GM19239 (cell line): Measurements from ENCODE around the gene TMEM263.
A peak's percentile ranks its signal among the peaks of the same experiment; 100 is the strongest.
"Not testable (repeated sequence)": the region's sequence is repeated elsewhere in the genome, so short reads cannot be mapped to it uniquely, and the experiment has no call there.

Experiments
- DNase-seq: peaks from one replicate; pipeline ENCODE4 v3.0.0; 2011; ENCODE audit warnings: low spot score; ENCODE audit not compliant: insufficient read length
- FAIRE-seq: peaks from 2 replicates; lab custom pipeline; 2011; peaks lifted over from hg19 to GRCh38; lab: Jason Lieb, UNC

The TMEM263 gene

GRCh38 chr12:106955377-106956047 lies at the start of gene TMEM263:
TMEM263 (plus strand) TSS chr12:106955907; CDS start chr12:106967117, 11,210 bp downstream.
- DNase-seq, result peak; percentile 87
- FAIRE-seq, result peak; percentile 79

DNA sequence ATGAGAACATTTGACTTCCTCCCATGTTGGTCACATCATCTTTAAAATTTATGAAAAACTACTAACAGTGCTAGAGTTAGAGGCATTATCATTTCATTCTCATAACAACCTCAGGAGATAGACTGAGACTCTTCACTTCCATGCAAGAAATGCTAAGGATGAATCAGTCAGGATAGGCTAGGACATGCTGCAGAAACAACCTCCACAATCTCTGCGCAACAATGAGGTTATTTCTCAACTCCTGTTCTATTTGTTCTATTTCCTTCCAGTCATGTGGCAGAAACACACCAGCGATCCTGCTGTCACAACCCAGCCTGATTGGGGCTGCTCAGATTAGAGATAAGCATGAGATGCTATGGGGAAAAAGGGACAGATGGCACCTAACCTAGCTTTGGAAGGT lies 49.0 kb upstream of the TMEM263 start:
- FAIRE-seq, result no peak
- no peak for DNase-seq

DNA sequence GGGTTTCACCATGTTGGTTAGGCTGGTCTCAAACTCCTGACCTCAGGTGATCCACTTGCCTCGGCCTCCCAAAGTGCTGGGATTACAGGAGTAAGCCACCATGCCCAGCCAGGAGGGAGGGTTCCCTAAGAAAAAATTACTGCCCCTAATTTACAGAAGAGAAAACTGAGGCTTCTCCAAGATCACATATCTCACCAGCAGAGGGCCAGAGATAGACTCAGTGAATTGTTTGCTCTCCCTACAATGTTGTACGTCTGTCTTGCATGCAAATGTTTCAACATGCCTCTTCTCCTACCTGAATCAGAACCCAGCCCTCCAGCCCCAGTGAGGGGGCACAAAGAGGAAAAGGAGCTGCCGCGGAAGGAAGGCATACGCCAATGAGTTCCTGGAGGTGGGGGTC lies 48.3 kb upstream of the TMEM263 start:
- FAIRE-seq (no peak), DNase-seq (no peak)

DNA sequence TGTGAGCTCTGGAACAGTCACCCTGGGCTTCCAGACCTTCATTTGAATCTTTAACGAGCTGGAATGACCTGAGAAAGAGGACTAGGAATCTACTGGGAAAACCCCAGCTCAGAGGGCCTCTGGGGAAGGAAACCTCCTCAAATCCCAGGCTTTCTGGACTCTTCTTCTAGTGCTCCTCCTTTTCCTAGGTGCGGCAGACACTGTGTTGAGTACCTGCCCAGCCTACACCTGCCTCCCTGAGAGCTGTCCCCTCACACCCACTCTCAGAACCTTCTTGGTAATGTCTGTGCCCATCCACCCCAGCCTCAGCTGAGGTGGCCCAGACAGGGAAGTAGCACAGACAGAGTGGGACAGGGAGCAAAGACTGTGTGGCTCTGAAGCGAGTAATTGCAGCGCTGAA lies 47.9 kb upstream of the TMEM263 start:
- FAIRE-seq (no peak), DNase-seq (no peak)

GRCh38 chr12:106908561-106908960 lies 47.1 kb upstream of the TMEM263 start:
- no peak for FAIRE-seq
- DNase-seq, result no peak

- DNase-seq, result no peak
- peak; percentile 49 for FAIRE-seq
Measured at GRCh38 chr12:106910202-106910601, 45.5 kb upstream of the TMEM263 start.

DNA sequence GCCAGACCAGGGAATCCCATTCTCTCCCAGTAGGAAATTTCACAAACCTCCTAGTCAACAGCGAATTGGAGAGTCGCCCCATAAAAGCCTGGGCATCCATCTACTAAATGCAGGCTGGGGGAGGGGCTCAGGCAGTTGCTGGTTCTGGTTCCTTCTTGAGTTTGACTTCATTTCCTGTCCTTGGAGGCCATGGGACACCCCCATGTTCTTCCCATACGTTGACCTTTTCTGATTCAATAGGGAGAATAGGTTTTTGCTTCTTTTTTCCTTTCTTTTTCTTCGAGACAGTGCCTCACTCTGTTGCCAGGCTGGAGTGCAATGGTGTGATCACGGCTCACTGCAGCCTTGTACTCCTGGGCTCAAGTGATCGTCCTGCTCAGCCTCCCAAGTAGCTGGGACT lies 44.1 kb upstream of the TMEM263 start:
- no peak for DNase-seq
- no peak for FAIRE-seq

GRCh38 chr12:106913456-106913855 lies 42.3 kb upstream of the TMEM263 start:
- FAIRE-seq (no peak), DNase-seq (no peak)

GRCh38 chr12:106914796-106915634 lies 40.7 kb upstream of the TMEM263 start:
- DNase-seq (no peak), FAIRE-seq (peak; percentile 49)

DNA sequence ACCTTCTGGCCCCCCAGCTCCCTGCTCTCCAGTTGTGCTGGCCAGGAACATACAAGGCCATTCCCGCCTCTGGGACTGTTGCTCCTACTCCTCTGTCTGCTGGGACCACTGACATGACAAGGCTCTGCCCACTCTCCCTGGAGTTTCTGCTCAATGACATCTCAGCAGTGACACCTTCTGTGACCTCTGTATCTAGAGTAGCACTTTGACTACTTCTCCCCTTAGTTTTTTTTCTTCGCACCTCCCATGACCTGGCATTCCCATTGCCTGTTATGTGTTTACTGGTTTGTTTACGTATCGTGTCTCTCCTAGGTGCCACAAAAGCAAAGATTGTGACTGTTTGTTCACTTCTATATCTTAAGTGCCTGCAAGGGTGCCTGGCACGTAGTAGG lies 40.1 kb upstream of the TMEM263 start:
- no peak for DNase-seq
- FAIRE-seq, result no peak

- no peak for FAIRE-seq
- no peak for DNase-seq
Measured at GRCh38 chr12:106917503-106917902, 38.2 kb upstream of the TMEM263 start.

DNA sequence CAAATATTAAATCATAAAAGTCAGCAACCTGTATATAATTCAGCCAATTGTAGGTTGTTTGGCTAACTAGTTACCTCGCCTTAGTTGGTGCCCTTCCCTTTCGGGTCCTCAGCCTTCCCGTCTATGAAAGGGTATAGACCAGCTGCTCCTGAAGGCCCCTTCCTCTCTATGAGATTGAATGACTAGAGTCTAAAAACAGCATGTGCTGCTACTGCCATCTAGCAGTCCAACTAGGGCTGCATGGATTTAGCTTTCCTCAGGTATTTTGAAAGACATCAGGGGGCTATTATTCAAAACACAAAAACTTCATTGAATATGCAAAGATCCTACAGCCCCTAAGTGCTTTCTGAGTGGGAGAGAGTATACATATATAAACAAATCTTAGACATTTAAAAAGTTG lies 37.0 kb upstream of the TMEM263 start:
- peak; percentile 26 for FAIRE-seq
- no peak for DNase-seq

DNA sequence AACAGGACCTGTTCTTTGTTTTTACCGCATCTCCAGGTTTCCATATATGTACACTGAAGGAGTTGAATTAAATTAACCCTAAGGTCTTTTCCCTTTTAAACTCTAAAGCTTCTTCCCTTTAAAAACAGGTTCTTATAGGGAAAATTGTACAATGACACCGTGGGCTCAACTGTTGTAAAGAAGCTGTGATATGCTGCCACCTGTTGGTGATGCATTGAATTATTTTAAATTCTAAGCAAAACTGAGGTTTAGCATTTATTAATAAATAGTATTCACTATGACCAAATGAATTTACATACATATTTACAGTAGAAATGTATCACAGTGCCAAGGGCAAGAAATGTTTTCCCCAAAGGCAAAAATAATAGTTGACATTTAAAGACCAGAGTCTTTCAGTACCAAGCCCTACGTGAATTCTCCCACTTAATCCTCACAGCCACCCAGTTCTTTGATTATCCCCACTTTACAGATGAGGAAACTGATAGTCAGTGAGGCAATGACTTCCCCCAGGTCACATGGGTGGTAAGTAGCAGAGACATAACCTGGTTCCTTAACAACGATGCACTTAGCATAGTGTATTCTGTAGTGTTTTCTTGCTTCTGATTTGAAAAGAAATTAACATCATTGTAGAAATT lies 35.7 kb upstream of the TMEM263 start:
- DNase-seq (no peak), FAIRE-seq (peak; percentile 82)

GRCh38 chr12:106921976-106922375 lies 33.7 kb upstream of the TMEM263 start:
- not testable (repeated sequence) for DNase-seq, FAIRE-seq

DNA sequence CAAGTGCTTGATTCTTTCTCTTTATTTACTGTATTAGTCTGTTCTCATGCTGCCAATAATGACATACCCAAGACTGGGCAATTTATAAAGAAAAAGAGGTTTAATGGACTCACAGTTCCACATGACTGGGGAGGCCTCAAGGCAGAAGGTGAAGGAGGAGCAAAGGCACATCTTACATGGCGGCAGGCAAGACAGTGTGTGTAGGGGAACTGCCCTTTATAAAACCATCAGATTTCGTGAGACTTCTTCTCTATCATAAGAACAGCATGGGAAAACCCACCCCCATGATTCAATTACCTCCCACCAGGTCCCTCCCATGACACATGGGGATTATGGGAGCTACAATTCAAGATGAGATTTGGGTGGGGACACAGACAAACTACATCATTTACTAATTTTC lies 32.1 kb upstream of the TMEM263 start:
- not testable (repeated sequence) for FAIRE-seq, DNase-seq

GRCh38 chr12:106924268-106924861 lies 31.3 kb upstream of the TMEM263 start:
- DNase-seq (no peak), FAIRE-seq (no peak)

DNA sequence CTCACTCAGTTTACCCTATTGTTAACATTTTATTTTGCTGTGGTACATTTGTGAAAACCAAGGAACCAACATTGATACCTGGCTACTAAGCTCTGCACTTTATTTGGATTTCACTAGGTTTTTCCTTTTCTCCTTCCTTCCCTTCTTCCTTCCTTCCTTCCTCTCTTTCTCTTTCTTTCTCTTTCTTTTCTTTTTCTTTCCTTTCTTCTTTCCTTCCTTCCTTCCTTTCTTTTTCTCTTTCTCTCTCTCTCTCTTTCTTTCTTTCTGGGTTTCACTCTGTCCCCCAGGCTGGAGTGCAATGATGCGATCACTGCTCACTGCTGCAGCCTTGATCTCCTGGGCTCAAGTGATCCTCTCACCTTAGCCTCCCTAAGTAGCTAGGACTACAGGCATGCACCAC lies 29.1 kb upstream of the TMEM263 start:
- FAIRE-seq, result no peak

DNA sequence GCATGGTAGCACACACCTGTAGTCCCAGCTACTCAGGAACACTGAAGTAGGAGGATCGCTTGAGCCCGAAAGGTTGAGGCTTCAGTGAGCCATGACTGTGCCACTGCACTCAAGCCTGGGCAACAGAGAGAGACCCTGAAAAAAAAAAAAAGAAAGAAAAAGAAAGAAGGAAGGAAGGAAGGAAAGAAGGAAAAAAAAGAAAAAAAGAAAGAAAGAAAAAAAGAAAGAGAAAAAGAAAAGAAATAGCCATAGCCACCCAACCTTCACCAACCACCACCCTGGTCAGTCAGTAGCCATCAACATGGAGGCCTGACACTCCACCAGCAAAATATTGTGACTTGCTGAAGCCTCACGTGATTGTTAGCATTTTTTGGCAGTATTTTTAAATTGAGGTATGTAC lies 21.4 kb upstream of the TMEM263 start:
- DNase-seq, result no peak
- no peak for FAIRE-seq

More for the DNA sequence above, 29.1 kb upstream of the TMEM263 start:
- DNase-seq, result no peak

GRCh38 chr12:106941481-106942156 lies 14.1 kb upstream of the TMEM263 start:
- no peak for FAIRE-seq

GRCh38 chr12:106942775-106943174 lies 12.9 kb upstream of the TMEM263 start:
- no peak for FAIRE-seq
- no peak for DNase-seq

More at GRCh38 chr12:106941481-106942156, 14.1 kb upstream of the TMEM263 start:
- no peak for DNase-seq
